SHP77 treated with DMSO at 0.1 percent for 48 hours (cell line): ENCODE data around the gene ABCG2.

Source experiments
- DNase-seq: peaks from one replicate; lab custom pipeline; 2025; lab: John Stamatoyannopoulos, UW

The ABCG2 gene

GRCh38 chr4:88158489-88159228, at the start of gene ABCG2:
Gene ABCG2, minus strand, starts transcription at chr4:88158639. Its CDS starts 18,644 bp downstream, at chr4:88139995.
- DNase-seq: no peak

- DNase-seq: no peak
Measured at GRCh38 chr4:88208156-88208555, 49.7 kb upstream of the ABCG2 start.

- DNase-seq: no peak
Measured at GRCh38 chr4:88207171-88207570, 48.7 kb upstream of the ABCG2 start.

- no peak for DNase-seq
Measured at GRCh38 chr4:88204882-88205281, 46.4 kb upstream of the ABCG2 start.

GRCh38 chr4:88202443-88202842, 44.0 kb upstream of the ABCG2 start:
- DNase-seq: no peak

- no peak for DNase-seq
Measured at GRCh38 chr4:88200186-88200585, 41.7 kb upstream of the ABCG2 start.

- DNase-seq: no peak
Measured at GRCh38 chr4:88196523-88197185, 38.2 kb upstream of the ABCG2 start.

GRCh38 chr4:88196013-88196365, 37.5 kb upstream of the ABCG2 start:
- DNase-seq: no peak

GRCh38 chr4:88195328-88196012, 37.0 kb upstream of the ABCG2 start:
- no peak for DNase-seq

- no peak for DNase-seq
Measured at GRCh38 chr4:88191404-88191803, 33.0 kb upstream of the ABCG2 start.

- no peak for DNase-seq
Measured at GRCh38 chr4:88189881-88190585, 31.6 kb upstream of the ABCG2 start.

GRCh38 chr4:88189418-88189738, 30.9 kb upstream of the ABCG2 start:
- no peak for DNase-seq

- DNase-seq: no peak
Measured at GRCh38 chr4:88188738-88189417, 30.4 kb upstream of the ABCG2 start.

- no peak for DNase-seq
Measured at GRCh38 chr4:88187766-88188165, 29.3 kb upstream of the ABCG2 start.

GRCh38 chr4:88185906-88186305, 27.5 kb upstream of the ABCG2 start:
- no peak for DNase-seq

GRCh38 chr4:88179261-88179660, 20.8 kb upstream of the ABCG2 start:
- no peak for DNase-seq

GRCh38 chr4:88178626-88179231, 20.3 kb upstream of the ABCG2 start:
- DNase-seq: no peak

GRCh38 chr4:88177983-88178625, 19.7 kb upstream of the ABCG2 start:
- DNase-seq: no peak

- DNase-seq: no peak
Measured at GRCh38 chr4:88172987-88173386, 14.5 kb upstream of the ABCG2 start.

GRCh38 chr4:88171206-88171605, 12.8 kb upstream of the ABCG2 start:
- DNase-seq: no peak

GRCh38 chr4:88169298-88169697, 10.9 kb upstream of the ABCG2 start:
- no peak for DNase-seq
